CD4-positive, alpha-beta T cell treated with Interleukin-15 for 1 hour (primary cell): ENCODE results near the gene CD274.

Experiments
- DNase-seq: peaks from one replicate; pipeline ENCODE4 v3.0.0-alpha.2; 2020

Gene CD274

DNA sequence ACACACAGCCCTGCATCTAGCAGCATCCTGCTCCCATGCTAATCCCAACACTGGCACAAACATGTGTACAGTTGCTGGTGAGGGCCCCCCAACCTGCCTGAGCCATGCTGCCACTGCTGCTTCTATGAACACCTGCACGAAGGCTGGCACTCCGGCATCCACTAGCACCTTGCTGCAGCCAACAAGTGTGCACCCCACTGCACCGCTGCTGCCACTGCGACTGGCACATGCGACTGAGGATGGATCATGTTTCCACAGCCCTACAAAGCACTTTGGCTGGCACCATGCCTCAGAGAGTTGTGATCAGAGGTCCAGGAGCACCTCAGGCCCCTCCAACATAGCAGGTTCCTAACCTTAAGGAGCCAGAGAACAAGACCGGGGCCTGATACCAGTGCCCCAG lies 52.2 kb downstream of the CD274 start:
- no peak for DNase-seq

DNA sequence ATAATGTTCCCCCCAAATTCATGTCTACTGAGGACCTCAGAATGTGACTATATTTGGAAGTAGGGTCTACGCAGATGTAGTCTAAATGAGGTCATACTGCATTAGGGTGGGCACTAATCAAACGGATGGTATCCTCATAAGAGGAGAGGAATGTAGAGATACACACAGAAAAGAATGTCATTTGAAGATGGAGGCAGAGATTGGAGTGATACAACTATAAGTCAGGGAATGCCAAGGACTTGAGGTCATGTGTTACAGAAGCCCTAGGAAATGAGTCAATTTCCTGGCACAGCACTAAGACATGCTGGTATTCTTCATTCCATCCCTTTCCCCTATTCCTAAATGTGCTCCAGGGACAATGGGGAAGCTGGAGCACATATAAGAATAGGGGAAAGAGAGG lies 59.2 kb downstream of the CD274 start:
- DNase-seq, result no peak

GRCh38 chr9:5510360-5510931 lies 60.1 kb downstream of the CD274 start, which contains the start of gene PDCD1LG2:
Gene PDCD1LG2, plus strand, starts transcription at chr9:5510531. Its CDS starts 12,016 bp downstream, at chr9:5522547.
- DNase-seq, result no peak

DNA sequence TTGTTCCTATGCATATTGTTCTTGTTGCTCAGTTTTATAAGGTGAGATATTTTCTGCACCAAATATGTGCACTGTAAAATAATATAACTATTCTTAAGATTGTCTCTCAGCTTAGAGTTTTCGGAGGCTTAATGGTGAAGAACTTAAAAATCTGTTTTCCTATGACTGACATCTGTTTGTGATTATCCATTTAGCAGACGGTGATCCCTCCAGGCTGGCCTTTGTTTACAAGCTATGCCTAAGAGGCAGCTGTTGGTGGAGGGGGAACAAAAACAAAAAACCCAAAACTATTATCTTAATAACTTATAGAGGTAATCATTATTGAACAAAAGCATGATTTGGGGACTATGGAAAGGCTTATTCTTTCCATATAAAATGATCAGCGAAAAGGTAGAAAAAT lies 60.6 kb downstream of the CD274 start:
- DNase-seq, result no peak

DNA sequence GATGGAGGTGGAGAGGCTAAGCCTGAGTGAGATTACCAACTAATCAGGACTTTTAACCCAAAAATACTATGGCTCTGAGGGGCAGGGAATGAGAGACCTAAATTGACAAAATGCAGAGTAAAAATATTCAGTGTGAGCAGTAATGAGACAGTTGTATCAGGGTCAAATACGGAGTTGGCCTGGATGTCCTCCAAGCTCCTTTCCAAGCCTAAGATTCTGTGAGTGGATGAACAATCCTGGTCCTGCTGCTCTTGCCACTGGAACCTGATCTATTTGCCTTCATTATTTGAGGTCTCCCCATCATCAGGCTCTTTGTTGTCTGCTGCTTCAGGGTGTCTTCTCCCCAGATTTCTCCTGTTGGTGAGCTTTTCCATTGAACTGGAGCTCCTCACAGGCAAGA lies 61.1 kb downstream of the CD274 start:
- DNase-seq, result no peak

DNA sequence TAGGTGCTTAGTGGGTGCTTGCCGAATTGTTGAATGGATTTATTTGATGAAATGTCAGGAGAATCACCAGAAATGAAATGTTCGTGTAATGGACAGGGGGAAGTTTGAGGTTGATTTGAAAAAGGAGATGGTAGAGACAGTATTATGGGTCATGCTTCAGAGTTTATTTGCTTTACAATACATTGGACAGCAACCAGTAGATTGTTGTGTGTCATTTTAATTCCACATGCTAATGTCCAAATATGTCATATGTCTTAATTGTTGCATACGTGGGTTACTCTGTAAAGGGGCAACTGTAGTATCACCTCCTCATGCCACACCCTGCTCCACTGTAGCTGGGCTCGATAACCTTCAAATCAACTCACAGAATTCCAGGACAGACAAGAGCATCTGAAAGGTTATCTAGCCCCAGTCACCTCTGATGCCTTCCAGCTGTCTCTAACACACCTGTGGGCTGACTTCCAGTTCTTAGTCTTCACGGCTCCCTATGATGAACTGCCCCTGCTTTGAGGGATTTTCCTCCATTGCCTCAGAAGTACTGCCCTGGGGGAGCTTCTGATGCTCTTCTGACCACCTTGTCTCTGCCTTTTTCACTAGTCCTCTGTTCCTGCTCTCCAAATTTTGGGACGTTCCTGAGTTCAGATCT lies 61.7 kb downstream of the CD274 start:
- DNase-seq, result no peak

GRCh38 chr9:5512658-5513452 lies 62.5 kb downstream of the CD274 start:
- no peak for DNase-seq

DNA sequence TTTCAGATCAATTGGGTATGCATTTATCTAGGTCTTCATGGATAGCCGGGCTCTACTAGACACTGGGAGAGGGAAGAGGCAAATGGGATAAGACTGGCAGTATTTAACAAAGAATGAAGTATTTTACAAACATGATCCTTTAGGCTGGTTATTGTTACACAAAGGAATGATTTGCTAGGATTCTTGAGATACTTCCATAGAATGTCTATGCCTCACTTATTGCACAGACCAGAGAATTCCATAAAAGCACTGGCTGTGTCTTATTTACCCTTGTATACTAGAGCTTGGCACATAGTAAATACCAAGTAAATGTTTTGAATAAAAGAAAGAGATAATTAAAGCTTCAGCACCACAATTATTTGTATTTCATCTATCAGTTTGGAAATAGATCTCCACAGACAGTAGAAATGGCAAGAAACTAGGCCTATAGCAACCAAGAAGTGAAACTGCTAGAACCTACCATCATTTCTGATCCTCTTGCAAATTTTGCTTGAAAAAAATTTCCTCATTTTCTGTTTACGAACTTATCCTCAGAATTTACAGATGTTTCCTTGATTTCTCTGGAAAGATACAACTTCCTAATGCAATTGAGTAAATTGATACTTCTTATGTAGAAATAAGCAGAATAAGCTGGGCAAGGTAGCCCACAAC lies 63.7 kb downstream of the CD274 start:
- DNase-seq, result no peak

DNA sequence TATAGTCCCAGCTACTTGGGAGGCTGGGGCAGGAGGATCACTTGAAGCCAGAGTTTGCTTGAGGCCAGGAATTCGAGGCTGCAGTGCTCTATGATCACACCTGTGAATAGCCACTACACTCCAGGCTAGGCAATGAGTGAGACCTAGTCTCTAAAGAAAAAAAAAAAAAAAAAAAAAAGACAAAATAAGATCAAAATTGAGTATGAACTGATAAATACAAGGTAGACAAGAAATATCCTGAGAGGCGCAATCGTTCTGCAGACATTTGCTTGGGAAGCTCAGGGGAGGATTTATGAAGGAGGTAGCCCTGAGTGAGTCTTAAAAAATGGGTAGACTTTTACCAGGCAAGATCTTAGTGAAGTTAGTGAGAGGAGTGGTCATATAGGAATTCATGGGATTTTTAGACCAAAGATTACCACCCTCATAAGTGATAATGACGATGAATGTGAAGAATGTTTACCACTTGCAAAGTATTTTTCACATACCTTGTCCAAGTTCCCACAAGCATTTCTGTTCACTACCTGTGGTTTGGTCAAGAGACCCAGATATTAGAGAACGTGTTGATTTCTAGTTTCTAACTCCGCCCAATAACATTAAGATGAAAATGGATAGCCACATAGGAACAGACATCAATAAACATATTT lies 64.4 kb downstream of the CD274 start:
- DNase-seq, result no peak

GRCh38 chr9:5515261-5515650 lies 64.9 kb downstream of the CD274 start:
- no peak for DNase-seq

- no peak for DNase-seq
Observed at GRCh38 chr9:5516453-5517220, 66.3 kb downstream of the CD274 start.

GRCh38 chr9:5518171-5518936 lies 68.0 kb downstream of the CD274 start:
- DNase-seq, result no peak

GRCh38 chr9:5518937-5519319 lies 68.6 kb downstream of the CD274 start:
- DNase-seq, result no peak
